Vagina (tissue), 2 donors: ENCODE results near the gene SGO1.

Experiments used
- POLR2A ChIP-seq, 2 donors: fragments of 450-650 bp; IDR thresholded peaks; one replicate each; pipeline ENCODE4 v1.6.1; 2017; ENCODE audit warnings: antibody characterized with exemption in 2 of 2, mild to moderate bottlenecking in 2 of 2, moderate library complexity in 2 of 2
- TF ChIP-seq, protein P1 (sequence below), 3 experiments: fragments of 450-650 bp in 2 of 3; fragments of 200-600 bp in 1 of 3; sonication (generic) in 1 of 3; IDR thresholded peaks; one replicate each; pipeline ENCODE4 v1.5.1; 2017 to 2019; ENCODE audit warnings: antibody characterized with exemption in 3 of 3, mild to moderate bottlenecking in 2 of 3, moderate library complexity in 2 of 3

DNA sequence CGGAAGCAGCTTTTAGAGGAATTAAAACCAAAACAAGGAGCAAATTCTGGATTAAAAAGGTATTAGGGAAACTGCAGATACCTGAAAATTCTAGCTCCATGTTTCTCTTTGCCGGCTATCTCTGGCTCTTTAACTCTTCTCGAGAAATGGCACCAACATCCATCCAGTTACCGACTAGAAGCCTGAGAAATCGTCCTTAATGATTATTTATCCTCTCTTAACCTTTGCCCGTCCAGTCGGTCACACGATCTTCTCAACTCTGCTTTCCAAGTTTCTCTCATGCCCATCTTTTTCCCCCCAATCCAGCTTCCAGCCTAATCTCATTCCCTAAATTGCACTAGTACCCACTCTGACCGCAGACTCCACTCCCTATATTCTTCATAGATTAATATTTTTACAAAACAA, 596 bp upstream of the SGO1 start:
- TF ChIP-seq, protein P1, sequence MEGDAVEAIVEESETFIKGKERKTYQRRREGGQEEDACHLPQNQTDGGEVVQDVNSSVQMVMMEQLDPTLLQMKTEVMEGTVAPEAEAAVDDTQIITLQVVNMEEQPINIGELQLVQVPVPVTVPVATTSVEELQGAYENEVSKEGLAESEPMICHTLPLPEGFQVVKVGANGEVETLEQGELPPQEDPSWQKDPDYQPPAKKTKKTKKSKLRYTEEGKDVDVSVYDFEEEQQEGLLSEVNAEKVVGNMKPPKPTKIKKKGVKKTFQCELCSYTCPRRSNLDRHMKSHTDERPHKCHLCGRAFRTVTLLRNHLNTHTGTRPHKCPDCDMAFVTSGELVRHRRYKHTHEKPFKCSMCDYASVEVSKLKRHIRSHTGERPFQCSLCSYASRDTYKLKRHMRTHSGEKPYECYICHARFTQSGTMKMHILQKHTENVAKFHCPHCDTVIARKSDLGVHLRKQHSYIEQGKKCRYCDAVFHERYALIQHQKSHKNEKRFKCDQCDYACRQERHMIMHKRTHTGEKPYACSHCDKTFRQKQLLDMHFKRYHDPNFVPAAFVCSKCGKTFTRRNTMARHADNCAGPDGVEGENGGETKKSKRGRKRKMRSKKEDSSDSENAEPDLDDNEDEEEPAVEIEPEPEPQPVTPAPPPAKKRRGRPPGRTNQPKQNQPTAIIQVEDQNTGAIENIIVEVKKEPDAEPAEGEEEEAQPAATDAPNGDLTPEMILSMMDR (IDR thresholded peaks at IDR 0.05), result no peak
- no peak for TF ChIP-seq POLR2A (IDR thresholded peaks at IDR 0.05)
